Measurements from ENCODE around the gene TNFRSF9. TPM values are rescaled to one million over a fixed set of nuclear protein-coding genes. Genes with fewer than 3 reads are reported as not detected.

The TNFRSF9 gene
- total and polyA plus RNA-seq, 2 donors from 2014 or later: 0.54 TPM; not detected in 1

GRCh38 chr1:7912145-7912544, 28.5 kb downstream of the TNFRSF9 start:
- Histone ChIP-seq H3K27ac (ENCODE audit: low read depth in 2 of 2, low read length in 2 of 2) (no peak overlapping the region), H3K36me3 (ENCODE audit: control insufficient read depth in 2 of 3, insufficient read depth in 3 of 3, low read length in 3 of 3) (no peaks in the 10 kb centered on the region), H3K9me3 (ENCODE audit: control insufficient read depth in 2 of 3, insufficient read depth in 1 of 3, low read length in 3 of 3) (no peaks in the 10 kb centered on the region), H3K4me1 (ENCODE audit: control insufficient read depth in 2 of 3, insufficient read depth in 2 of 3, low read depth in 1 of 3, low read length in 3 of 3) (no peaks in the 10 kb centered on the region), H3K27me3 (ENCODE audit: control insufficient read depth, insufficient read depth, low read length) (no peaks in the 10 kb centered on the region), H3K9ac (ENCODE audit: low read length in 3 of 3) (no peak overlapping the region), H3K4me3 (ENCODE audit: low read length in 3 of 3) (no peak overlapping the region)
- intact Hi-C loops (cut with DNase I): no loop called here
- no peak for DNase-seq
- no peak for TF ChIP-seq CTCF (IDR thresholded peaks at IDR 0.05; ENCODE audit: borderline replicate concordance, extremely low read depth, insufficient read depth)
- no peak for FAIRE-seq

GRCh38 chr1:7905262-7905661, 35.4 kb downstream of the TNFRSF9 start:
- DNase-seq (no peak), FAIRE-seq (no peak)
- TF ChIP-seq CTCF (IDR thresholded peaks at IDR 0.05; ENCODE audit: borderline replicate concordance, extremely low read depth, insufficient read depth): no peak
- no peaks in the 10 kb centered on the region for H3K27me3 ChIP-seq (ENCODE audit: control insufficient read depth, insufficient read depth, low read length)
- no peaks in the 10 kb centered on the region for H3K9me3 ChIP-seq (ENCODE audit: control insufficient read depth in 2 of 3, insufficient read depth in 1 of 3, low read length in 3 of 3)
- no peak overlapping the region for H3K4me3 ChIP-seq (ENCODE audit: low read length in 3 of 3)
- intact Hi-C loops (cut with DNase I): no loop called here
- no peaks in the 10 kb centered on the region for H3K36me3 ChIP-seq (ENCODE audit: control insufficient read depth in 2 of 3, insufficient read depth in 3 of 3, low read length in 3 of 3)
- no peaks in the 10 kb centered on the region for H3K4me1 ChIP-seq (ENCODE audit: control insufficient read depth in 2 of 3, insufficient read depth in 2 of 3, low read depth in 1 of 3, low read length in 3 of 3)
- H3K27ac ChIP-seq (ENCODE audit: low read depth in 2 of 2, low read length in 2 of 2): no peak overlapping the region
- no peak overlapping the region for H3K9ac ChIP-seq (ENCODE audit: low read length in 3 of 3)

GRCh38 chr1:7902478-7903085, 38.1 kb downstream of the TNFRSF9 start:
- peak in 4 of 5 donors; percentile 67 to 89 (median 77) for DNase-seq
- Histone ChIP-seq H3K36me3 (ENCODE audit: control insufficient read depth in 2 of 3, insufficient read depth in 3 of 3, low read length in 3 of 3) (no peaks in the 10 kb centered on the region), H3K4me1 (ENCODE audit: control insufficient read depth in 2 of 3, insufficient read depth in 2 of 3, low read depth in 1 of 3, low read length in 3 of 3) (no peaks in the 10 kb centered on the region), H3K9ac (ENCODE audit: low read length in 3 of 3) (no peak overlapping the region), H3K27me3 (ENCODE audit: control insufficient read depth, insufficient read depth, low read length) (no peaks in the 10 kb centered on the region), H3K4me3 (ENCODE audit: low read length in 3 of 3) (peak overlapping the region in 2 of 3 donors; percentile 16 to 25), H3K9me3 (ENCODE audit: control insufficient read depth in 2 of 3, insufficient read depth in 1 of 3, low read length in 3 of 3) (no peaks in the 10 kb centered on the region), H3K27ac (ENCODE audit: low read depth in 2 of 2, low read length in 2 of 2) (no peak overlapping the region)
- TF ChIP-seq CTCF (IDR thresholded peaks at IDR 0.05; ENCODE audit: borderline replicate concordance, extremely low read depth, insufficient read depth): peak; percentile 85
- intact Hi-C loops (cut with DNase I): no loop called here
- FAIRE-seq: no peak

GRCh38 chr1:7899741-7900140, 40.9 kb downstream of the TNFRSF9 start:
- H3K36me3 ChIP-seq (ENCODE audit: control insufficient read depth in 2 of 3, insufficient read depth in 3 of 3, low read length in 3 of 3): no peaks in the 10 kb centered on the region
- H3K4me1 ChIP-seq (ENCODE audit: control insufficient read depth in 2 of 3, insufficient read depth in 2 of 3, low read depth in 1 of 3, low read length in 3 of 3): no peaks in the 10 kb centered on the region
- H3K9me3 ChIP-seq (ENCODE audit: control insufficient read depth in 2 of 3, insufficient read depth in 1 of 3, low read length in 3 of 3): no peaks in the 10 kb centered on the region
- H3K27me3 ChIP-seq (ENCODE audit: control insufficient read depth, insufficient read depth, low read length): no peaks in the 10 kb centered on the region
- FAIRE-seq (no peak), DNase-seq (no peak)
- no peak overlapping the region for H3K4me3 ChIP-seq (ENCODE audit: low read length in 3 of 3)
- H3K9ac ChIP-seq (ENCODE audit: low read length in 3 of 3): no peak overlapping the region
- no peak for TF ChIP-seq CTCF (IDR thresholded peaks at IDR 0.05; ENCODE audit: borderline replicate concordance, extremely low read depth, insufficient read depth)
- H3K27ac ChIP-seq (ENCODE audit: low read depth in 2 of 2, low read length in 2 of 2): no peak overlapping the region
- intact Hi-C loops (cut with DNase I): no loop called here
